ENCODE data around the gene VWA5B2.
"Not testable (repeated sequence)": the region's sequence is repeated elsewhere in the genome, so short reads cannot be mapped to it uniquely, and the experiment has no call there.

Gene VWA5B2

GRCh38 chr3:184248454-184249411 is 19.3 kb downstream of the VWA5B2 start, which contains the start of gene ALG3:
ALG3 (minus strand) TSS chr3:184248962; CDS start chr3:184248940, 22 bp downstream.
- peak; percentile 75 for DNase-seq

GRCh38 chr3:184249412-184250166 is 20.2 kb downstream of the VWA5B2 start, which contains the start of gene EEF1AKMT4:
EEF1AKMT4 (plus strand) TSS chr3:184249672; CDS start chr3:184249695, 23 bp downstream.
- peak; percentile 97 for DNase-seq

- peak; percentile 96 for DNase-seq
Measured at GRCh38 chr3:184250167-184250828, 20.9 kb downstream of the VWA5B2 start.

- no peak for DNase-seq
Measured at GRCh38 chr3:184255291-184256039, 26.1 kb downstream of the VWA5B2 start.

GRCh38 chr3:184257083-184257915 is 27.9 kb downstream of the VWA5B2 start:
- DNase-seq = no peak

GRCh38 chr3:184258926-184259325 is 29.5 kb downstream of the VWA5B2 start:
- no peak for DNase-seq

- no peak for DNase-seq
Measured at GRCh38 chr3:184259396-184259877, 30.1 kb downstream of the VWA5B2 start.

GRCh38 chr3:184259878-184260723 is 30.7 kb downstream of the VWA5B2 start:
- DNase-seq = no peak

- DNase-seq = no peak
Measured at GRCh38 chr3:184260724-184261269, 31.4 kb downstream of the VWA5B2 start.

- DNase-seq = peak; percentile 90
Measured at GRCh38 chr3:184261270-184261853, 32.0 kb downstream of the VWA5B2 start, which contains the start of gene CAMK2N2. CAMK2N2 (minus strand) TSS chr3:184261553; CDS start chr3:184261285, 268 bp downstream.

GRCh38 chr3:184261854-184262763 is 32.7 kb downstream of the VWA5B2 start:
- DNase-seq = no peak

GRCh38 chr3:184262764-184263179 is 33.4 kb downstream of the VWA5B2 start:
- DNase-seq = peak; percentile 25

GRCh38 chr3:184267249-184267648 is 37.9 kb downstream of the VWA5B2 start:
- not testable (repeated sequence) for DNase-seq

- DNase-seq = no peak
Measured at GRCh38 chr3:184272269-184272668, 42.9 kb downstream of the VWA5B2 start.

GRCh38 chr3:184275381-184275701 is 46.0 kb downstream of the VWA5B2 start:
- DNase-seq = no peak

- DNase-seq = no peak
Measured at GRCh38 chr3:184275961-184276910, 46.9 kb downstream of the VWA5B2 start, which contains the start of gene ECE2. ECE2 (plus strand) TSS chr3:184276022; CDS start chr3:184276154, 132 bp downstream.

- DNase-seq = no peak
Measured at GRCh38 chr3:184277366-184277765, 48.0 kb downstream of the VWA5B2 start.
